Measurements from ENCODE around the gene LMNA. TPM values are rescaled to one million over a fixed set of nuclear protein-coding genes. Genes with fewer than 3 reads are reported as not detected.
"Not testable (repeated sequence)": the region's sequence is repeated elsewhere in the genome, so short reads cannot be mapped to it uniquely, and the experiment has no call there.

The LMNA gene
- total and polyA plus RNA-seq, 2 of the 4 experiments (the other 2 are of a cell fraction): 563 to 755 TPM

- DNase-seq; dilution Hi-C loops (cut with HindIII; ENCODE audit: low sequenced_read_pairs, unreplicated experiment); H3K56ac ChIP-seq (ENCODE audit: extremely low read depth, insufficient read depth, low read length); H2BK5ac ChIP-seq (ENCODE audit: low read depth, low read length, poor library complexity, severe bottlenecking); in situ Hi-C loops (cut with MboI; ENCODE audit: low sequenced_read_pairs); ATAC-seq (ENCODE audit: low read depth); H2BK120ac ChIP-seq (ENCODE audit: low read depth, low read length); H2BK20ac ChIP-seq (ENCODE audit: low read depth, low read length); BruUV-seq (replicated peaks); H3K27me3 ChIP-seq (ENCODE audit: control insufficient read depth, insufficient read depth, low read length); H3K9me1 ChIP-seq (ENCODE audit: insufficient read depth, low read length); intact Hi-C loops (cut with micrococcal nuclease); H3K4ac ChIP-seq (ENCODE audit: low read depth, low read length); H3K23ac ChIP-seq (ENCODE audit: low read depth, low read length); H2BK15ac ChIP-seq (ENCODE audit: low read depth, low read length); POLR2A ChIA-PET (ENCODE audit: unreplicated experiment); H3K4me2 ChIP-seq (ENCODE audit: low read depth, low read length); H2AFZ ChIP-seq (replicated peaks; ENCODE audit: low read length, poor library complexity); H4K91ac ChIP-seq (ENCODE audit: insufficient read depth, low read depth, low read length); H3K18ac ChIP-seq (ENCODE audit: low read depth, low read length); H3K14ac ChIP-seq (replicated peaks; ENCODE audit: low read depth, low read length); H2AK5ac ChIP-seq (ENCODE audit: low read depth, low read length); H3K4me3 ChIP-seq (ENCODE audit: insufficient read depth, low read depth, low read length); H4K8ac ChIP-seq (ENCODE audit: low read depth in 2 of 2, low read length in 2 of 2); H3K27ac ChIP-seq (ENCODE audit: insufficient read depth, low read length); H4K5ac ChIP-seq (ENCODE audit: low read depth, low read length); H3K9me3 ChIP-seq (ENCODE audit: control insufficient read depth, insufficient read depth, low read length); H3K9ac ChIP-seq (ENCODE audit: low read depth, low read length): not testable (repeated sequence)
- CTCF ChIA-PET: interaction anchor here (0.6 kb wide), 1 partner anchor 52 kb away, joined by 3 read pairs; no protein-coding TSS in a partner anchor
- peaks cover 14% of the 10 kb centered on the region for H3K4me1 ChIP-seq (ENCODE audit: control insufficient read depth, insufficient read depth, low read length)
- 100% methylated on average over 1 of the region's 7 CpGs; no CpG with 5 or more reads in 1 of the 2 experiments for WGBS, 2 experiments (ENCODE audit: extremely low coverage in 2 of 2, insufficient read length in 1 of 2)
- H3K36me3 ChIP-seq (ENCODE audit: control insufficient read depth, insufficient read depth, low read length): peaks cover 22% of the 10 kb centered on the region
- peaks cover 14 to 31% of the 10 kb centered on the region in 2 experiments; a peak in 3 of 4 replicates for H3K79me1 ChIP-seq (ENCODE audit: low read depth in 1 of 2, low read length in 2 of 2)
- H2AK9ac ChIP-seq (replicated peaks; ENCODE audit: low read depth, low read length, poor library complexity): peak overlapping the region; percentile 65
- peaks cover 24% of the 10 kb centered on the region for H4K20me1 ChIP-seq (ENCODE audit: insufficient read depth, low read length)
Observed at GRCh38 chr1:156071332-156071816, 43.1 kb upstream of the LMNA start.
